Measurements from ENCODE around the gene HHIPL1.

The HHIPL1 gene

GRCh38 chr14:99674064-99674650 lies 29.2 kb downstream of the HHIPL1 start:
- no peak for TF ChIP-seq CTCF (IDR thresholded peaks at IDR 0.05)
- Histone ChIP-seq H3K4me3 (no peak overlapping the region), H3K27ac (no peak overlapping the region)
- no peak for DNase-seq (ENCODE audit: low spot score)

GRCh38 chr14:99674776-99675381 lies 29.9 kb downstream of the HHIPL1 start:
- TF ChIP-seq CTCF (IDR thresholded peaks at IDR 0.05): no peak
- Histone ChIP-seq H3K27ac (no peak overlapping the region), H3K4me3 (no peak overlapping the region)
- no peak for DNase-seq (ENCODE audit: low spot score)

- DNase-seq (ENCODE audit: low spot score): no peak
- H3K4me3 ChIP-seq: no peak overlapping the region
- H3K27ac ChIP-seq: no peak overlapping the region
- no peak for TF ChIP-seq CTCF (IDR thresholded peaks at IDR 0.05)
Observed at GRCh38 chr14:99675382-99675835, 30.5 kb downstream of the HHIPL1 start.

- no peak overlapping the region for H3K4me3 ChIP-seq
- no peak overlapping the region for H3K27ac ChIP-seq
- DNase-seq (ENCODE audit: low spot score): no peak
- no peak for TF ChIP-seq CTCF (IDR thresholded peaks at IDR 0.05)
Observed at GRCh38 chr14:99675951-99676350, 31.0 kb downstream of the HHIPL1 start.

- Histone ChIP-seq H3K4me3 (no peak overlapping the region), H3K27ac (no peak overlapping the region)
- no peak for TF ChIP-seq CTCF (IDR thresholded peaks at IDR 0.05)
- no peak for DNase-seq (ENCODE audit: low spot score)
Observed at GRCh38 chr14:99676657-99677056, 31.7 kb downstream of the HHIPL1 start.

- Histone ChIP-seq H3K4me3 (no peak overlapping the region), H3K27ac (no peak overlapping the region)
- DNase-seq (ENCODE audit: low spot score): no peak
- TF ChIP-seq CTCF (IDR thresholded peaks at IDR 0.05): no peak
Observed at GRCh38 chr14:99677231-99678140, 32.6 kb downstream of the HHIPL1 start.

Measured in coronary artery (tissue), 2 donors.